Activated B cell treated with CpG ODN at 0.5 μM for 24 hours (primary cell): Measurements from ENCODE around the gene TMEM79. TPM values are rescaled to one million over a fixed set of nuclear protein-coding genes. Genes with fewer than 3 reads are reported as not detected.

Experiments
- ATAC-seq: fragments of 200-7000 bp; cut with Tn5 transposase; one replicate; pipeline ENCODE4 v1.10.0; 2021; ENCODE audit warnings: low read depth, mild to moderate bottlenecking, moderate library complexity
- CTCF ChIA-PET: fragments of 350-600 bp; sonication (Branson Sonifier 250); formaldehyde crosslinking; loops from one replicate; lab custom pipeline; 2021; ENCODE audit warnings: antibody characterized with exemption; lab: Charles Lee
- POLR2A ChIA-PET: fragments of 350-600 bp; sonication (Branson Sonifier 250); formaldehyde crosslinking; loops from one replicate; lab custom pipeline; 2021; ENCODE audit warnings: antibody characterized with exemption; lab: Charles Lee
- DNase-seq: peaks from one replicate; pipeline ENCODE4 v3.0.0; 2022
- H3K27ac Mint-ChIP-seq: one replicate; pipeline ENCODE4 v1.8.0; 2020; ENCODE audit warnings: mixed read lengths
- H3K27me3 Mint-ChIP-seq: one replicate; pipeline ENCODE4 v1.8.0; 2021; ENCODE audit warnings: mixed read lengths
- H3K36me3 Mint-ChIP-seq: one replicate; pipeline ENCODE4 v1.8.0; 2021; ENCODE audit warnings: low read depth, mixed read lengths
- H3K4me1 Mint-ChIP-seq: one replicate; pipeline ENCODE4 v1.8.0; 2021; ENCODE audit warnings: mixed read lengths
- H3K4me3 Mint-ChIP-seq: one replicate; pipeline ENCODE4 v1.8.0; 2020; ENCODE audit warnings: mild to moderate bottlenecking, mixed read lengths
- H3K9me3 Mint-ChIP-seq: one replicate; pipeline ENCODE4 v1.8.0; 2020; ENCODE audit warnings: mixed read lengths
- CTCF ChIP-seq: fragments of 200-600 bp; IDR thresholded peaks from one replicate; pipeline ENCODE4 v1.8.0; 2022; ENCODE audit warnings: antibody characterized with exemption, mild to moderate bottlenecking
- intact Hi-C: fragments of 100-400 bp; cut with micrococcal nuclease; formaldehyde crosslinking; loops from one replicate; pipeline ENCODE4 v1.15.1; 2024
- total RNA-seq: library from RNA; stranded (reverse); gene quantifications from 2 replicates; pipeline ENCODE4 v1.2.3, GENCODE V29; 2022

Gene TMEM79
- total RNA-seq, 1 donor from 2014 or later: 5.1 TPM

- intact Hi-C loops: no loop called here
- ChIA-PET CTCF (no interaction called here), POLR2A (no interaction called here)
- Mint-ChIP-seq H3K4me3 (no peak overlapping the region), H3K4me1 (peaks cover 10% of the 10 kb centered on the region), H3K36me3 (peaks cover 16% of the 10 kb centered on the region), H3K27ac (no peak overlapping the region), H3K9me3 (no peaks in the 10 kb centered on the region), H3K27me3 (no peaks in the 10 kb centered on the region)
- DNase-seq (no peak), ATAC-seq (no peak)
- TF ChIP-seq CTCF: no peak
Observed at GRCh38 chr1:156289857-156290256, 5.7 kb downstream of the TMEM79 start.

GRCh38 chr1:156291226-156292061 lies 7.3 kb downstream of the TMEM79 start:
- Mint-ChIP-seq H3K9me3 (no peaks in the 10 kb centered on the region), H3K4me1 (peaks cover 21% of the 10 kb centered on the region), H3K36me3 (peaks cover 11% of the 10 kb centered on the region), H3K27ac (peak overlapping the region; percentile 51), H3K27me3 (no peaks in the 10 kb centered on the region), H3K4me3 (peak overlapping the region; percentile 79)
- CTCF ChIA-PET: no interaction called here
- POLR2A ChIA-PET: interaction anchor here (2.1 kb wide), 1 partner anchor 9 kb away, joined by 8 read pairs; the partner anchor contains the start of gene SMG5
- ATAC-seq: peak; percentile 93
- intact Hi-C loops: loop anchor here (1.0 kb wide), 1 partner anchor 9 kb away; the partner anchor contains the start of gene SMG5
- peak; percentile 51 for DNase-seq
- TF ChIP-seq CTCF: no peak

- no peak for ATAC-seq
- H3K4me1 Mint-ChIP-seq: peaks cover 21% of the 10 kb centered on the region
- ChIA-PET CTCF (no interaction called here), POLR2A (interaction anchor here (1.4 kb wide), 1 partner anchor 10 kb away, joined by 5 read pairs; the partner anchor contains the start of gene SMG5)
- H3K27me3 Mint-ChIP-seq: no peaks in the 10 kb centered on the region
- no peak for DNase-seq
- no peak overlapping the region for H3K27ac Mint-ChIP-seq
- TF ChIP-seq CTCF: no peak
- H3K36me3 Mint-ChIP-seq: peaks cover 11% of the 10 kb centered on the region
- H3K4me3 Mint-ChIP-seq: no peak overlapping the region
- intact Hi-C loops: no loop called here
- H3K9me3 Mint-ChIP-seq: no peaks in the 10 kb centered on the region
Observed at GRCh38 chr1:156293098-156293434, 8.9 kb downstream of the TMEM79 start.

- CTCF ChIA-PET: no interaction called here
- POLR2A ChIA-PET: interaction anchor here (1.4 kb wide), 1 partner anchor 11 kb away, joined by 5 read pairs; the partner anchor contains the start of gene SMG5
- ATAC-seq: no peak
- Mint-ChIP-seq H3K4me1 (peaks cover 21% of the 10 kb centered on the region), H3K27ac (no peak overlapping the region), H3K4me3 (no peak overlapping the region), H3K36me3 (peaks cover 7% of the 10 kb centered on the region), H3K27me3 (no peaks in the 10 kb centered on the region), H3K9me3 (no peaks in the 10 kb centered on the region)
- intact Hi-C loops: no loop called here
- TF ChIP-seq CTCF: no peak
- DNase-seq: no peak
Observed at GRCh38 chr1:156293895-156294294, 9.8 kb downstream of the TMEM79 start.

- ATAC-seq (peak; percentile 56), DNase-seq (peak; percentile 28)
- H3K27me3 Mint-ChIP-seq: no peaks in the 10 kb centered on the region
- peaks cover 21% of the 10 kb centered on the region for H3K4me1 Mint-ChIP-seq
- no peak for TF ChIP-seq CTCF
- POLR2A ChIA-PET: interaction anchor here (0.7 to 0.9 kb wide), 2 partner anchors 13 to 24 kb away, joined by 3 to 8 read pairs; partner anchors contain the start of gene SMG5
- peak within 1 kb of the TSS; percentile 87 for H3K4me3 Mint-ChIP-seq
- H3K9me3 Mint-ChIP-seq: no peaks in the 10 kb centered on the region
- peak within 1 kb of the TSS; percentile 46 for H3K27ac Mint-ChIP-seq
- CTCF ChIA-PET: interaction anchor here (1.0 kb wide), 1 partner anchor 24 kb away, joined by 5 read pairs; no protein-coding TSS in a partner anchor
- H3K36me3 Mint-ChIP-seq: peaks cover 2% of the 10 kb centered on the region
- intact Hi-C loops: loop anchor here (1.0 to 5.0 kb wide), 2 partner anchors 13 to 42 kb away; partner anchors contain the start of genes CCT3, SMG5 and TSACC
Observed at GRCh38 chr1:156295391-156295947, 11.3 kb downstream of the TMEM79 start, which contains the start of gene GLMP. GLMP (minus strand) TSS chr1:156295679; CDS start chr1:156295645, 34 bp downstream.
